HG02884 (cell line): ENCODE results near the gene ARCN1.

Experiments
- ATAC-seq: cut with Tn5 transposase; IDR thresholded peaks from one replicate; pipeline ENCODE4 v1.9.1; 2021; ENCODE audit warnings: mild to moderate bottlenecking, moderate library complexity; ENCODE audit not compliant: unreplicated experiment

ARCN1 gene

DNA sequence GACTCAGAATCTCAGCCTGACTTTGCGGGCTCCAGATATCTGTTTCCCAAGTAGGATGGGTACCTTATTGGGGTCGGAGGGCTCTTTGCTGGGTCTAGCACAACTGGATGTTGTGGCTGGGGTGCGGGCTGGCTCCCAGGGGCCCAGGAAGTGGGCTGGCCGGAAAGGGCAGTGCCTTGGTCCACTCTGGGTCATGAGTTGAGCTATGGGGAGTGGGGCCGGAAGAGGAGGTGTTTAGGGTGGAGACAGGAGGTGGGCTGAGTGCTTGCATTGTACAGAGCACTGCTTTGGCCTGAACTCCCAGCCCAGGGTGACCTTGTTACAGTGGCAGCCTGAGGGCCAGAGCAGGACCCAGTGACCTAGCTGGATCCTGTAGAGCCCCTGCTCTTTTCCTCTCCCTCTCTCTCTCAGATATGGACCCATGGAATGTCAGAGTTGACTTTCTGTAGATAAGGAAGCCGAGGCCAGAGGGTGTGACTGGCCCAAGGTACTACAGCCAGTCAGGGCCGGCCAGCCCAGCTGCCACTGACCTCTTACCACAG lies 48.4 kb downstream of the ARCN1 start:
- ATAC-seq: no peak

DNA sequence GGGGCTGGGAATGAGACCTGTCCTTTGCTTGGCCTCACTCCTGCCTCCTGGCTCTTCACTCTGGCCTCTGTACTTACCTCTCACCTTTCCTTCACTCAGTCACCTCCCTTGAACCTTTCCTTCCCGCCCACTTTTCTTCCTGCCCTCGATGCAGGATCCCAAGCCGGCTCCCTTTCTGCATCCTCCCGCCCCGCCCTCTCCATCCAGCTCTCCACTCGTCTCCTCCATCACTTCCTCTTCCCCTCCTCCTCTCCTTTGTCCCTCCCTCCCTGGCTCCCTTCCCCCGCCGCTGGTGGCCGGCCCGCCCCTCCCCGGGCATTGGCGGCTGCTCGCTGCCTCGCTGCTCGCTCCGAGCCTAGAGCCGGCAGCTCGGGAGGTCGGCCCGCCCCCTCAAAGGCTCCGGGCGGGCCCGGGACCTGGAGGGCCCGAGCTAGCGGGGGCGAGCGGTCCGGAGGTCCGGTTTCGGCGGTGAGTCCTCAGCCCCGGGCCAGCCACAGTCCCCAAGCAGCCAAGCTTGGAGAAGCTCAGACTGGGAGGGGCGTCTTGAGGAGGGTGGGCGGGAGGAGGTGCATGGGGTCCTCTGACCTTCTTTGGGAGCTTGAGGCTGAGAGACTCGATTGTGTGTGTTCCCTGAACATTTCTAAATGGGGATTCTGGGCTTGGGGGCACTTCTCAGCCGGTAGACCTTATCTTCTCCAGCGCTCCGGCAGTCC lies 49.0 kb downstream of the ARCN1 start:
- ATAC-seq: no peak

DNA sequence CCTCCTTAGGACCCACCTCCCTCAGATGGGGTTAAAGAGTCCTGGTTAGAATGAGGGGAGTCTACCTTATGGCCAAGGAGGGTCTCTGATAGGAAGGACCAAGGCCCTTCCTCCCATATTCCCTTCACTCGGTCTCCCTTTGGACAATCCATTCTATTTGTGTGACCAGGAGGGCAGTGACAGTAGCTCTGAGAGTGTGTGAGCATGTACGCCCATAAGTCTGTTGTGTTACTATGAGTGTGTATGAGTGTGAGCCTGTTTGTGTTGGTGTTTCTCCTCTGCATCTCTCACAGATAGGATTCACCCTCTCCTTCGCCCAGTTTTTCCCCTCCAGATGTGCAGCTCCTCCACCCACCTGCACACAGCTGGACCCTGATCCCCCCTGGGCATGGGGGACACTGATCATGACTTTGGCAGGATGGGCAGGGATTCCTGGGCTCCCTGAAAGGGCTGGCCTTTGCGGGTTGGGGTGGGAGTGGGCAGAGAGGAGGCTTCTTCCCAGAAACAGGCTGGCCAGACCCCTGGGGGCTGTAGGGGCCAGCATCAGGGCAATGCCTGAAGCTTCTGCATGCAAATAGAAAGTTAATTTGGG lies 49.7 kb downstream of the ARCN1 start:
- ATAC-seq: no peak

DNA sequence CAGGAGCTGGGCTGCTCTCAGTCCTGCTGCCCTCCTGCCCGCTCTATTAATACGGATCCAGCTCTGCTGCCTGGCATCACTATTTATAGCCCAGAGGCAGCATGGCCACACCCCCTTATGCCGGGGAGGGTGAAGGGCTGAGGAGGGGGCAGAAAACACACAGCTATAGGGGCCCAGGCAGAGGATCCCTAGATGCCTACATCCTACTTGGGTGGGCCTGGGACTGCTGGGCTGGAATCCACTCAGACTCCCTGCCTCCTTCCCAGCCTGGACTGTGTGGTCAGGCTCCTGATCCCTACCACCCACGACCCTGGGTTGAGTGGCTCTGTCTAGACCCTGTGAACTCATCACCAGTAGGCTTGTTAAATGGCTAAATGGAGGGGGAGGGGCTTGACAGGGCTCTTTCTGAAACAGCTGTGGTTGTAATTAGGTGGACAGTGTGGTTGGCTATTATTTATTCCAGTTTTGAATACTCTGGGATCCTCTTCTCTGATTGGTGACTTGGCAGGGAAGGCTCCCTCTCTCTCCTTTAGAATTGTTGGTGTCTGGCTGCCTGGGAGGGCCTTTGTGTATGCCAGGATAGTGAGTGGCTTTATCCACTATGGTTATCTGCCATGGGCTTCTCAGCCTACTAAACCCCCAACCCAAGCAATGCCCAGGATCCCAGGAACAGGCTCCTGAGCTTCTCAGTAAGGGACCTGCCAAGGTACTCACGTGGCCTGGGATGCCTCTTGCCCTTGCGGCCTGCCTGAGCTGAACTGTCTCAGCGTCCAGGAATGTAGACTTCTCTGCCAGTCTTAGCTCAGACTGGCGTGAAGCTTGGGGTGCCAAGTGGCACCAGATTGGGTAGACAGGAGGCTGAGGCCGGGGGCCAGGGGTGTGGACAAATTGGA lies 50.4 kb downstream of the ARCN1 start:
- no peak for ATAC-seq

DNA sequence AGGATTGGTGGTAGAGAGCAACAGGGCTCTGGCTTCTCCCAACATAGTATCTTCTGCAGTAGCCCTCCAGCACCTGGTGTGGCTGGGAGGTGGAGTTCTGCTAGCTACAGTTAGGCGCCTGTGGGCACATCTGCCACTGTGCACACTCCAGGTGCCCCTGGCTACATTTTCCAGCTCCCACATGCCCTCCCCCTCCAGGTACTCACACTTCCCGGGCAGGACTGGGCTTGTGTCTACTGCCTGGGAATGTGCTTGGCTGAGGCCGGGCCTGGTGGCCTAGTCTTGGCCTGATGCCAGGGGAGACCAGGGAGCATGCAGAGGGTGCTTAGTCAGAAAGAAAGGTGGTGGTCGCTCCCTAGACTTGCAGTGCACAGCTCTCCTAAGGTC lies 51.1 kb downstream of the ARCN1 start:
- no peak for ATAC-seq

DNA sequence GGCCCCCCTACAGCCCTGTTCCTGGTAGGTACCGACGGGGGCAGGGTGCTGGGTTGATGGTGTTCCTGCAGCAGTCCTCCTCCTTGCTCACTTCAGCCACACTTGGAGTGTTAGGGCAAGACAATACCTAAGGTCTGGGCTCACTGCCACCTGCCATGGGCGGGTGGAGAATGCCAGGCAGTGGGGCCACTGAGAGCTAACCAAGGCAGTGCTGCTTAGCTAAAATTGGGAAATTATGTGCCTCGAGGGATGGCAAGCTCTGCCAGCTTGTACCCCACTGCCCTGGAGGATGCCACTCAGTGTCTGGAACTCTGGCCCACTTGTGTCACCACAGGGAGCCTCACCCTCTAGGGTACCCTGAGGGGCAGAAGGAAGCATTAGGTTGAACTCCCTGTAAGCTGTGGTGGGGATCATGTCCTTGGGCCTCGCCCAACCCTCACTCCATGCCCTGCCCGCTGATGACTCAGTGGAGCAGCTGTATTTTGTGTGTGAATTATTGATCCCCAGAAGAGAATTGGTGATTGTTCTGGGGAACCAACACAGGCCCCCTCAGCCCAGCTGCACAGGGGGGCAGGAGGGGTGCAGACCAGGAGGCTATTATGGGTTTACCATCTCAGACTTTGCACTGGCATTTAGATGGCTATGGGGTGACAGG lies 53.0 kb downstream of the ARCN1 start:
- no peak for ATAC-seq

DNA sequence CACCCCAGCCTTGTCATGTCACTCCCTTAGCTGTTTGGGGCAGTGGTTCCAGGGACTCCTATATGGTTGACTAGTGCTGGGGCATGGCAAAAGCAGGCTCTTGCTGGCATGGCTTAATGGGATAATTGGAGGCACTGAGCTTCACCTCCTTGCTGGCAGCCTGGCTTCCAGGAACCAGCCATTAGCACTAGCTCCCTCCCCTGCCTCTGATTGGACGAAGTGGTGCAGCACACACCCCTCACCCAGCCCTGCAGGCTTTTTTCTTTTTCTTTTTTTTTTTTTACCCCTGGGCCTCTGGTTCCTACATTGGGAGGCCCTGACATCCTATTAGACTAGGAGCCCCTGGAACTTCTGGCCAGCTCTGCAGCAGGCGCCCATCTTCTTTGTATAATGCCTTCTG lies 53.8 kb downstream of the ARCN1 start:
- no peak for ATAC-seq

DNA sequence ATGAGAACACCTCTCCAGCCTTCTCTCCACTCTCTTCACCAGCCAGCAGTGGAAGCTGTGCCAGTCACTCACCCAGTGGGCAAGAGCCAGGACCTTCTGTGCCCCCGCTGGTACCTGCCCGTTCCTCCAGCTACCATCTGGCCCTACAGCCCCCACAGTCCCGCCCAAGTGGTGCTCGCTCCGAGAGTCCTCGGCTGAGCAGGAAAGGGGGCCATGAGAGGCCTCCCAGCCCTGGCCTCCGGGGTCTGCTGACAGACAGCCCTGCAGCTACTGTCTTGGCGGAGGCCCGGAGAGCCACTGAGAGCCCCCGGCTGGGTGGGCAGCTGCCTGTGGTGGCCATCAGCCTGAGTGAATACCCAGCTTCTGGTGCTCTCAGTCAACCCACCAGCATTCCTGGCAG lies 55.4 kb downstream of the ARCN1 start:
- no peak for ATAC-seq

DNA sequence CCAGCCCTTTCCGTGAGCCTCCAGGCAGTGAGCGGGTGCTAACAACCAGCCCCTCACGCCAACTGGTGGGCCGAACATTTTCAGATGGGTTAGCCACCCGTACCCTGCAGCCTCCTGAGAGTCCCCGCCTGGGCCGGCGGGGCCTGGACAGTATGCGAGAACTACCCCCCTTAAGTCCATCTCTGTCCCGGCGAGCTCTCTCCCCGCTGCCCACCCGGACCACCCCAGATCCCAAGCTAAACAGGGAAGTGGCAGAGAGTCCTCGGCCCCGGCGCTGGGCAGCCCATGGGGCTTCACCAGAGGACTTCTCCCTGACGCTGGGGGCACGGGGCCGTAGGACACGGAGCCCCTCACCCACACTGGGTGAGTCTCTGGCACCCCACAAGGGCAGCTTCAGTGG lies 55.8 kb downstream of the ARCN1 start:
- ATAC-seq: no peak

DNA sequence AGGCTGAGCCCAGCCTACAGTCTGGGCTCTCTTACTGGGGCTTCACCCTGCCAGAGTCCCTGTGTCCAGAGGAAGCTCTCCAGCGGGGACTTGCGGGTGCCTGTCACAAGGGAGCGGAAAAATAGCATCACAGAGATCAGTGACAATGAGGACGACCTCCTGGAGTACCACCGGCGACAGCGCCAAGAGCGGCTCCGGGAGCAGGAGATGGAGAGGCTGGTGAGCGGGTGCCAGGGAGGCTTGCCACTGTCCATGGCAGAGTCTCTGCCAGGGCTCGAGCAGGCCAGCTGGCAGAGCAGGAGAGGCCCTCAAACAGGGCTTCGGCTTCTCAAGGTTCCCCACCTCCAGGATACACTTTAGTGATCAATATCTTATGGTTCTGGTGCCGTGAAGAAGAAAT lies 56.2 kb downstream of the ARCN1 start:
- ATAC-seq: no peak

DNA sequence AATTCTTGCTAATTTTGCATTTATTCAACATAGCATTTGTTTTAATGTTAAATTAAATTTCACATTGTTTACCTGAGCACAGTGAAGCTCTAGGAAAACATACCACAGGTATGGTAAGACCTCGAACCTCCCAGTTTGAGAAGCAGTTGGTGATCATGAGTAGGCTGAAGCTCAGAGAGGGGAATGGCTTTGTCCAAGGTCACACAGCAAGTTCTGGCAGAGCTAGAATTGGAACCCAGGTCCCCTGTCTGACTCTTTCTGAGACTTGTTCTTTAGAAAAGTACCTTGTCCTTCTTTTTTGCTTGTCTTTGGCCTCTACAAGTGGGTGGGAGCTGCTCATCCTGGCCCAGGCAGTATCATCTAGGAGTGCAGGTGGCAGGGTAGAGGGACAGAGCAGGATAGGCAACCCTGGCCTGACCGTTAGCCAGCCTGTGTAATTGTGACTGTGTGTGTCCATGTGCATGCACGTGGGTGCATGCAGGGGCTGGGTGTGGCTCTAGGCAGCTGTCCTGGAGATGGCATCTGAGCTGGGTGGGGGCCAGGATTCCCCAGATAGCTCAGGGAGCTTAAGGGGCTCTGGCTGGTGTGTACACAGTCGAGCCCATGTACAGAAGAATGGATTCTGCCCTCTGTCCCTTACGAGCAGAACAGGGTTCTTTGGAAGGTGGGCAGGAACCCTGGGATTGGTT lies 56.8 kb downstream of the ARCN1 start:
- ATAC-seq: no peak

DNA sequence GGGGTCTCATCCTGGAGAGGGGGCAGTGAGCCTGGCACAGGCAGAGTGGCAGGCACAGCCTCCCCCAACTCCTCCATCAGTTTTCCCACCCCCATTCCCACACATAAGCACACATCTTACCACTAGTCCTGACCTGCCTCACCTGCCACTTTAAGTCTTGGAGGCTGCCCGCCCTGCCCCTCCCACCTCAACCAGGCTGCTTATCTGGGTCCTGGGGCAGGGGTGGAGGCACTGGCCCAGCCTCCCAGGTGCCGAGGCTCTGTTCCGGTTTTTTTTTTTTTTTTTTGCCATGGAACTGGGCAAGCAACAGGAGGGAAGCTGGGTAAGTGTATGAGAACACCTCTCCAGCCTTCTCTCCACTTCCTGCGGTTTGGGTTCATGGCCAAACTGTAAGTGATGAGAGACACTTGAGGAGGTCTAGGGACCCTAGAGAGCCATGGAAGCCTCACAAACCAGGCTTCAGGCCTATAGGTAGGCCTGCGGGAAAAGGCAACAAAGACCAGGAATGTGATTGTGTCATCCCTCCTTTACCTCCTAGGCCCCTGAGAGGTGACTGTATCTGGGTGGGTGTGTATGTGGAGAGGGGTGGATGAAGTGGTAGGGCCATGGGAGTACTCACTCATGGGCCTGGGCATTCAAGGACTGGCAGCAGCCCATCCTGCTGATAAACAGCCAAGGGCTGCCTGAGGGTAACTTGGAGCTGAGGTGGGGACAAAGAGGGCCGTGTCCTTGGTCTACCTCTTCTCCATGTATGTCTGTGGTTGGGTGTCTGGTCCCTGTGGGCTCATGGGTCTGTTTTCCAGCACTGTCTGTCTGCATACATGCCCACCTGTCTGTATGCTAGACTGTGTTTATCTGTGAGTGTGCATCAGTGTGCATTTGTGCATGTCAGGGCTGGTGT lies 57.8 kb downstream of the ARCN1 start:
- ATAC-seq: no peak

DNA sequence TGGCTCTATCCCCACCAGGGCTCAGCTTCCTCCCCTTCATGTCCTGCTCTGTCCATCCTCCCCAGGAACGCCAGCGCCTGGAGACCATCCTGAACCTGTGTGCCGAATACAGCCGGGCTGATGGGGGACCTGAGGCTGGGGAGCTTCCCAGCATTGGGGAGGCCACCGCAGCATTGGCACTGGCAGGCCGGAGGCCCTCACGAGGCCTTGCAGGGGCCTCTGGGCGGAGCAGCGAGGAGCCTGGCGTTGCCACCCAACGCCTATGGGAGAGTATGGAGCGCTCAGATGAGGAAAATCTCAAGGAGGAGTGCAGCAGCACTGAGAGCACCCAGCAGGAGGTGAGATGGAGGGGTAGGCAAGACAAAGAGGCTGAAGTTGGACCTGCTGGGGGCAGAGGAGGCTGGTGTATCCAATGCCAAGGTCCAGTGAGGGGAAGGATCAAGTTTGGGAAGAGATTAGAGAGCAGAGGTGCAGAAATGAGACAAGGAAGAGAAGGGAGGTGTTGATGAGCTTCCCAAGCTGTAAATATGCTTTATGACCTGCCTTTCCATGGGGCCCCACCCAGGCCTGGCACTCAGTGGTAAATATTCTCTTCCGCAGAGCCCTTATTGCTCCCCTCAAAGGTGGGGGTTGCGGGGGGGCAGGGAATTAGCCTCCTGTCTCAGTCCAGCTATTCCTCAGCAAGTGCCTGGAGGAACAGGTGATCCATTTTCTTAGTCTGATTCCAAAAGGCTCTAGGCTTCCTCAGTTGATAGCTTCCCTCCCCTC lies 59.1 kb downstream of the ARCN1 start:
- no peak for ATAC-seq

DNA sequence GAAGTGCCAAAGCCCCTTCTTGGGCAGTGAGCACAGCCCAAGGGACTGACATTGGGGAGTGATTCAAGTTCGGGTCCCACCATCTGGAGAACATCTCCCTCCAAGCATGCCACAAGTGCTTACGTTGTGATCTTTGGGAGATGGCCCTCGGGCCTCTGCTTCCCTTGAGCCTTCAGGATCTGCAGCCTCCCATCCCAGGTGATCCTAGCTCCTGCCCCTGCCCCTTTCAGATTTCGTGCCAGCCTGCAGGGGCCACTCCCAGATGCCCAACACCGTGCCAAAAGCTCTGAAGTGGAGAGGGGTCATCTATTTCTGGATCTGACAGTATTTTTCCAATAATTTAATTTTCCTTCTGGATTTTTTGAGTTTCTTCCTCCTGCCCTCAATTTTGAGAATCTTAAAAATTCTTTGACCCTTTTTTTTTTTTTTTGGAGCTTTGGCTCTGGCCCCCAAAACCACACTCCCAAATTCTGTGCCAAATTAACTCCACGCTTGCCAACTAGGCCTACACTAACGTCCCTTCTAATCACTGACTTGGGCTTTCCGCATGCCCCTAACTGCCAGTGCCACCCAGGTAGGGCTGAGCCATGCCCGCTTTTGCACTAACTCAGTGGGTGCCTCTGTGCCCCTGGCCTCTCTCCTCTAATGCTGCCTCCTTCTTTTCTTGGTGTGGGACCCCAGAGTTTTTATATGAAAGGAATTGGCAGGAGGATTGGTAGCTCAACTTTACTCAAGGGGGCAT lies 60.5 kb downstream of the ARCN1 start:
- ATAC-seq: no peak

DNA sequence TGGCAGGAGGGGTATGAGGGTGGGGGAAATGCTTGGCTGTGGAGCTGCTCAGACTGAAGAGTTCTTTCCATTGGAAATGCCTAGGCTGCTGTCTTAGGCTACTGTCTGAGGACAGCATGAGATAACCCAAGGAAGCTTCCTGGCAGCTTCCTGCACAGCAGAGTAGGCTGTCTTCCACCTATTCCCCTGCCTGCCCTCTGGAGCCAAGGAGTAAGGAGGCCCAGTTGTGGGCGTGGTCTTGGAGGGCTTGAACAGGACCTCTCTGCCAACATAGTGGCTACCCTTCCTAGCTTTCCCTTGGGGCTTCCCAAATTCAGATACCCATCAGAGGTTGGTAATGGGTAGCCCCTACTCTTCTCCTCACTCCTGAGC lies 61.1 kb downstream of the ARCN1 start:
- ATAC-seq: no peak

DNA sequence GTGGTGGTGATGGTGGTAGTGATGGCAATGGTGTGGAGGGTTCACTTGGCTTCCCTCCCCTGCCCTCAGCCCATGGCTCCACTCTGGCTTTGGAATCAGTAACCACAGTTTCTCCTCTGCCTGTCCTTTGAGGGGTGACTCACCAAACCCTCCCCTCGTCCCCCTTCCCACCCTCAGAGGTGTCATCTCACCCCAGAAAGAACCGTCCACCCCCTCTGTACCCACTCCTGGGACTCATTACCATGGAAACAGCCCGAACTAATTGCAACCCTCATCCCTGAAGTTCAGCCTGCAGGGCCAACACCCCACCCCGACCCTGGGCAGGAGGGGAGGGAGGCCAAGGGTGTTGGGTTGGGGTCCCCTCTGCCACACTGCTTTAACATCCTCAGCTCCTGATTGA lies 61.8 kb downstream of the ARCN1 start:
- ATAC-seq: no peak

DNA sequence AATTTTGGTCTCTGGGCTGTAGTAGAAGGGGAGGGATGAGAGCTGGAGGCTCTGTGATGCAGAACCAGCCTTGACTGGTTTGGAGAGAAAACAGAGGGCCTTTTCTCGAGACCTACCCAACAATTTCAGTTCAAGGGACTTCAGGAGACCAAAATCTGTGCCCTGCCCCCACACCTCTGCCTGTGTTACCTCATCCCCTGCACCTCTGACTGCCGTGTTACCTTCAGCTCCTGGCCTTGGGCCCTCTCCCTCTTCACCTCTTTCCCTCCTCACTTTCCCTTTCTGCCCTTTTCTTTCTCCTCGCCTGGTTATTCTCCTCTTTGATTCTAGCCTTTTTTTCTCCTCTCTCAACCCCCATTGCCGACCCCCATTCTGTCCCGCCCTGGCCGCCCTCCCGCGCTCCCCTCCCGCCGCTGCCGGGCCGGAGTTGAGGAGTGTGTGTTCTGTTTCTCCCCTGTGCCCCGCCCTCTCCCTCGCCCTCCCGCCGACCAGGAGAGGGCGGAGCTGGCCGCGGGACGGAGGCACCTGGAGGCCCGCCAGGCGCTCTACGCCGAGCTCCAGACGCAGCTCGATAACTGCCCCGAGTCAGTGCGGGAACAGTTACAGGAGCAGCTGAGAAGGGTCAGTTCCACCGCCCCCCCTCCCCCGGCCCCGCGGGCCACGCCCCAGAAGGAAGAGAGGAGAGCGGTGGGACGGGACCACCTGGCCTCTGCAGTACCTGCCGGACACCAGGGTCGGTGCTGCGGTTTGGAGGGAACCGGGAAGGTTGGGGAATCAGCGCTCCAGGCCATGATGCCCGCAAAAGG lies 62.4 kb downstream of the ARCN1 start:
- no peak for ATAC-seq

DNA sequence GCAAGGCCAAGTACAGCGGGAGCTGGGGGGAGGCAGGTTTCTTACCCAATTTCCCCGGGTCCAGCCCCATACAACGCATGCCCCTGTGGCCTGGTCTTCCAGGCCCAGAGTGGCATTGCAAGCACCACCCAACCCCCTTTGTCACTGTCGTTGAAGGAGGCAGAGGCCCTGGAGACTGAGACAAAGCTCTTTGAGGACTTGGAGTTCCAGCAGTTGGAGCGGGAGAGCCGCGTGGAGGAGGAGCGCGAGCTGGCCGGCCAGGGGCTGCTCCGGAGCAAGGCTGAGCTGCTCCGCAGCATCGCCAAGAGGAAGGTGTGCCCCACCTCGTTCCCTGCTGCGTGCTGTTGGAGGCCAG lies 63.0 kb downstream of the ARCN1 start:
- ATAC-seq: no peak
